Dedifferentiated amniotic fluid mesenchymal stem cell (primary cell): ENCODE data around the gene MLYCD.

Experiments used
- DNase-seq: peaks from one replicate; pipeline ENCODE4 v3.0.0-alpha.2; 2016; ENCODE audit errors: extremely low spot score

The MLYCD gene

DNA sequence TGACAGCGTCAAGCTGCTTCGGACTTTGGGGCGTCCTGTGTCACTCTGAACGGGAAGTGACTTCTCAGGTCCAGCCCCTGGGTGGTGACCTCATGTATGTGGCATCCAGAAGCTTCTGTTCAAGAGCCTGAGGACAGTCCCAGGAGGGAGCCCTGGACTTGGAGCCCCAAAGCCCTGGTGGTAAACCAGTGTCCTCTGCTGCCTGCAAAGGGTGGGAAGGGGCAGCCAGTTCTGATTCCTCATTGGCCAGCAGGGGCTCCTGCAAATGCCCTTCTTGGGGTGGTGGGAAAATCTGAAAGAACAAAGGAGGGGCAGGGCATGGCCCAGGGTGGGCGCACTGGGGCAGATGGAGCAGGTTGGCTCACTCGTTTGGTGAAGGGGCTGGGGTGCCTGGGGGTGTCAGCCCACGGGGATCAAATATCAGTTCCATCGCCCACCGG, 55.7 kb downstream of the MLYCD start:
- DNase-seq, result peak; percentile 16

DNA sequence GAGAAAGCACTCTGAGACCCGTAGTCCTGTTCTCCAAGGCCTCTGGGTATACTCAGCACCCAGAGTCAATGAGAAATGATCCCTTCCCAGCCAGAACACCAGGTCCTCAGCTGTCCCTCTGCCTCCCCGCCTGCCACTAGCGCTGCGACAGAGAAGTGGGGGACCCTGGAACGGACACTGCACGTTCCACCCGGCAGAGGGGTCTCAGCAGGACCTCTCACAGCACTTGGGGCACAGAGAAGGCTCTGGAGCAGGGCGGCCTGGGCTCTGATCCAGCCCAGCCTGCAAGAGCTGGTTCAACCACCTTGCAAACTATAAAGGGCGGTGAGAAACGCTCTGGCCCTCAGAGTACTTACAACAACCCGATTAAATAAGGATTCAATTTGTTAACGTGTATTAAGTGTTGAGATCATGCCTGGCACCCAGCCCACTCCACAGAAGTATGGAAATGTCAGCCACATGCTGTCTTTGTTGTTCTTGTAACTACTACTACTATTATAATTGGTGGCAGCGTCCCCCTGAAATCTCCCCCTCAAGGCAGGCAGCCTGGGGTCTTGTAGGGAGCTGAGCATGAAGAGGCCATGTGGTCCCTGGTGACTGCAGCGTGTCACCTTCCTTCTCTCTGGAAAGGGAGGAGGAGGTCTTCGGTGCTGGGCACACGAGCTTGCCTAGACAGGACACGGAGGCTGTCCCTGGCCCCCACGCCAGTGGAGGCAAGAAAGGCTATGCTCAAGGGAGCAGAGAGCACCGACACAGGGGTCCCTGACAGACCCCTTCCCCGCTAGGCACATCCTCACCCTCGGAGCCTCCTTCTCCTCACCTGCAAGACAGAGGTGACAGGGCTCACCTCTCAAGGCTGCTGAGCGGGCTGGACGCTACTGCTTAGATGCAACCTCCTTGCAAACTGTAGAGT, 56.6 kb downstream of the MLYCD start:
- DNase-seq, result no peak

DNA sequence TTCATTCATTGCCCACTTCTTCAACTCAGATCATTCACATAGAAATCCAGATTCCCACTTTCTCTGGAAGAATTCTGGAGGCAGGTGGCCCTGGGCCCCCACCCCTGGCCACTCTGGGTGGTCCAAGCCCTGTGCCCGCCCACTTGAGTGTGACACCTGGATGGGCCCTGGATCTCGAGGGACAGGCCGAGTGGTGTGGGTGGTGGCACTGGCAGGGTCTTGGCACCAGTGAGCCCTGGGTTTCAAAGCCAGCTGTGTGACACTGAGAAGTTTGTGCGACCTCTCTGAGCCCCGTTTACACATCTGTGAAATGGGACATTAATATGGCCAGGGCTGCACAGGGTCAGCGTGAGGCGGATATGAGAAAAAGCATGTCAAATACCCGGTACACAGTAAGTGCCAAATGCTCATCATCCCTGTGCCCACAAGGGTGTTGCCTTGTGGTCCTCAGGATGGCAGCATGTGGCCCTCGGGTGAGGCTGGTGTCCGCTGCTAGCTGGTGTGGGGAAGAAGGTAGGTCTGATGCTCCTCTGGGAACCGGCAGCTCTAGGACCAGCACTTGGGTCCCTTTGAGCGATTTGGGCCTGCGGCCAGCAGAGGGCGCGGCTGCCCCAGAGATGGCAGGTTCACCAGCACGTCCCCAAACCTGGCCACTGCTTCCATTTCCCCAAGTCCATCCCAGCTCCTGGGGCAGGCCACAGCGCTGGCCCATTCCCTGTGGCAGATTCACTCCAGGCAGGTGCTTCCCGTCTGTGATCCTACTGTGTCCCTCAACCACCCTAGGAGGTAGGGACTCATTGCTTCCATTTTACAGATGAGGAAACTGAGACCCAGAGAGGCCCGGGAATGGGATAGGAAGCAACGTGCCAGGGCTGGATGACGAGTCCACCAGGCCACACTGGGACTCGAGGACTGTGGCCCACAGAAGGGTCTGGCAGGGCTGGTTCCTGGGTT, 57.7 kb downstream of the MLYCD start:
- peak; percentile 61 for DNase-seq

DNA sequence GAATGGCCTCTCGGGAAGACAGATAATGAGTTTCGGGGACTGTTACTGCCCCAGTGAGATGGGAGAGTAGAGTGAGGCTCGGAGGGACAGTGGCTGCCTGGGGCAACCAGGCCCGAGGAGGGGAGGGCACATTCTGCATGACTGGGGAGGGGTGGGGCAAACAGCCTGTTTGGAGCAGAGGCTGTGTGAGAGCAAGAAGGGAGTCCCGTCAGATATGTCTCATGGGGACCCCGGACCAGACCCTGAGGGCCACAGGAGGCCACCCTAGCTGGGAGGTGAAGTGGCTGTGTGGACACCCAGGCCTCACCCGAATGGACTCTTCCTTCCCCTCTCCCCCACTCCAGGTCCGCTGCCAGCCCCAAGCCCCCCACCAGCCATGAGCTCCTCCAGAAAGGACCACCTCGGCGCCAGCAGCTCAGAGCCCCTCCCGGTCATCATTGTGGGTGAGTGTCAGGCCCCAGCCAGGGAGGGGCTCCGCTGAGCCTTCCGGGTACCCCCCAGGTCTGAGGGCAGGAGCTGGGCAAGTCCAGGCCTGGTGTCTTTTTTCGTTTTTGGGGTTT, 58.5 kb downstream of the MLYCD start:
- DNase-seq, result no peak

DNA sequence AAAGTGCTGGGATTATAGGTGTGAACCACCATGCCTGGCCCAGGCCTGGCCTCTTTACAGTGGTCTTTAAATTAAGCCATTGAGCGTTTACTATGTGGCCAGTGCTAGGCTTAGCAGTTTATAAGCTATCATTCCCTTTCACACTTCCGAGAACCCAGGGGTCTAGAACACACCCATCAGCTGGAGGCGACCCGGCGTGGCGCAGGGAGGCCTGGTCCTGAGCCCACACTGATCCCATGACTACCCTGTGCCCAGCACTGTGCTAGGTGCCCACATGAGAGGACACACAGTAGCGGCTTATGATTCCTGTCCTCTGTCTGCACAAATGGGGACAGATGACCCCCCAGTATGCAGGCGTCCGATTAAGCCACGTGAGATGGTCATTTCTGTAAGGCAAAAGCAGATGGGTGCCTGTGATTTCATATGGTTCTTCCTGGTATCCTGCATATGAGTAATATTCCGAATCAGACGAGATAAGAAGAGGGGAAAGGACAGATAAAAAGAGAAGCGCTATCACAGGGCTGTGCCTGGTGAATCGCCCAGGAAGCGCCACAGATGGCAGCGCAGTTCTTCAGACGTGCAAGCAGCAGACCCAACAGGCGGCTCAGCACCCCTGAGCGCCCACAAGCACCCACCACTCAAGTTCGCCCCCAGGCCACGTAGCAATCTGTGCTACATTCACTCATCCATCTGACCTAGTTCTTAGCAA, 59.4 kb downstream of the MLYCD start:
- no peak for DNase-seq

DNA sequence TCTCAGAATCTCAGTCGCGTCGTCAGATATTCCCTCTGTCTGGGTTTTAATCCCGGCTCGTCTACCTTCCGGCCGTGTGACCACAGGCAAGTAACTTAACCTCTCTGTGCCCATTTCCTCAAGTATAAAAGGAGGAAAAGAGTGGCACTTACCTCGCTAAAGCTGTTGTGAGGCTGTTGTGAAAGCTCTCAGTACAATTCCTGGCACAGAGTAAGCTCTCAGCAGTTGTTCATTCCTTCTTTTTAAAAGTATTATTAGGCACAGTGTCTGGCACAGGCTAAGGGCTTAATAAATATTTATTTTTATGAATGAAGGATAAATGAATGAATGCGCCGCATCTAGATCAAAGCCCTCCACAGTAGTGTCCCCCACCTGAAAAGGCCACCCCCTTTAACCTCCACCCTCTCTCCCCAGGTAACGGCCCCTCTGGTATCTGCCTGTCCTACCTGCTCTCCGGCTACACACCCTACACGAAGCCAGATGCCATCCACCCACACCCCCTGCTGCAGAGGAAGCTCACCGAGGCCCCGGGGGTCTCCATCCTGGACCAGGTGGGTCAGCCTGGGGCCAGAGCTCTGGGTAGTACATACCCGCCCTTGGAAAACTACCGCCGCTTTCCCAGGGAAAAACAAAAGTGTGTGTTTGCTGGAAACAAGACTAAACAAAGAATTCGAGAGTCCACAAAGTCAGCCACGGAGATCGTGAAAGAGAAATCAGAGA, 60.1 kb downstream of the MLYCD start:
- no peak for DNase-seq

DNA sequence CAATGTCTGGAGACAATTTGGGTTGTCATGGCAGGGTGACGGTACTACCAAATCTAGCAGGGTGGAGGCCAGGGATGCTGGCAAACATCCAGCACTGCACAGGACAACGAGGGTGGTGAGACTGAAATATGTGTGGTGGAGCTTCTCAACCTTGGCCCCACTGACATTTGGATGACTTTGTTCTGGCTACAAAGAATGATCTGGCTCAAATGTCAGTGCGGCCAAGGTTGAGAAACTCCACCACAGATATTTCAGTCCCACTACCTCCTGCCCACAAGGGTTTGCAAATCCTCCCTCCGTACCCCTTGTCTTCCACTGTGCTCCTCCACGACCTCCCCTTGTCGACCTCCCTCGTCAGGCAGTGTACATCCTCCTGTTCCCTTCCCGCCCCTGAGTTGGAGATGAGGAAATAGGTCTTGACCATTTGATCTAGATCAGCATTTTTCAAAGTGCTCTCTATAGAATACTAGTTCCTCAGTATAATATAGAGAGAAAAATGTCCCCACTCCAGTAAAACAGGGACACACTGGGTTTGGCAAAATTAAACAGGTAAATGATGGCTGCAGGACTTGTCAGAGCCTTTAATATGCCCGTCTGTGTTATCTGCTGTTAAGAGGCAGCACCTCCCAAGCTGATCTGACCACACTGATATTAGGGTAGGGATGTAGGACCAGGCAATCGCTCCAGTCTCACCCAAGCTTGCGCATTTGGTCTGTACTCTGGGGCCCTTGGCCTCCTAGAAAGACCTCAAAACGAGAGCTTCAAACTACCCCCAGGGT, 60.9 kb downstream of the MLYCD start:
- DNase-seq, result no peak

DNA sequence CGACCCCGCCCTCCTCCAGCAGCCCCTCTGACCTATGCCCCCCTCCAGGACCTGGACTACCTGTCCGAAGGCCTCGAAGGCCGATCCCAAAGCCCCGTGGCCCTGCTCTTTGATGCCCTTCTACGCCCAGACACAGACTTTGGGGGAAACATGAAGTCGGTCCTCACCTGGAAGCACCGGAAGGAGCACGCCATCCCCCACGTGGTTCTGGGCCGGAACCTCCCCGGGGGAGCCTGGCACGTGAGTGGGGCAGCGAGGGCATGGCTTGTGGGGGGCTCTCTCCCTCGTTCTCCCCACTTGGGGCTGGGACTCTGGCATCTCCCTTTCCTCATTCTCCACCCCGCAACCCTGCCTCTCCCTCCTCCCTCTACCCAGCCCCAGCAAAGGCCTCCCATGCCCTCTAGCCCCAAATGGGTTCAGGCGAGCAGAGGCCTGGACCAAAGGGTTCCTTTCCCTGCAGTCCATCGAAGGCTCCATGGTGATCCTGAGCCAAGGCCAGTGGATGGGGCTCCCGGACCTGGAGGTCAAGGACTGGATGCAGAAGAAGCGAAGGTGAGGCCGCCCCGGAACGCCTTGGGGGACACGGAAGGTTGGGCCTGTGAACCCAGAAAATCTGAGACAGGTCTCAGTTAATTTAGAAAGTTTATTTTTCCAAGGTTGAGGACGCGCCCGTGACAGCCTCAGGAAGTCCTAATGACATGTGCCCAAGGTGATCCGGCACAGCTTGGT, 61.8 kb downstream of the MLYCD start:
- DNase-seq, result no peak

DNA sequence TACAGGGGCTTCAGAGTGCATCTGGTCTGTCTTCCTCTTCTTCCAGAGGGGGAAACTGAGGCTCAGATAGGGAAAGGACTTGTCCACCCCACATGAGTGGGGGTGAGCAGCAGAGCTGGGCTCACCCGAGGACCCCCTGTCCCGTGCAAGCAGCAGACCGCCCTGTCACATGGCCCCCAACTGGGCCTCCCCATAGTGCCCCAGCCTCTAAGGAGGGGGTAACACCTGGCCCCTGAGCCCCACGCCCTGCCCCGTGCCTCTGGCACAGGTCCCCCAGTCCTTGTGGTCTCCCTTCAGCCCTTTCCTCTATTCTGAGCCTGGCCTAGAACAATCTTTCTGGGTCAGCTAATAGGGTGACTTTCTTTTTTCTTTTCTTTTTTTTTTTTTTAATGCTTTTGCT, 62.7 kb downstream of the MLYCD start:
- DNase-seq, result no peak

DNA sequence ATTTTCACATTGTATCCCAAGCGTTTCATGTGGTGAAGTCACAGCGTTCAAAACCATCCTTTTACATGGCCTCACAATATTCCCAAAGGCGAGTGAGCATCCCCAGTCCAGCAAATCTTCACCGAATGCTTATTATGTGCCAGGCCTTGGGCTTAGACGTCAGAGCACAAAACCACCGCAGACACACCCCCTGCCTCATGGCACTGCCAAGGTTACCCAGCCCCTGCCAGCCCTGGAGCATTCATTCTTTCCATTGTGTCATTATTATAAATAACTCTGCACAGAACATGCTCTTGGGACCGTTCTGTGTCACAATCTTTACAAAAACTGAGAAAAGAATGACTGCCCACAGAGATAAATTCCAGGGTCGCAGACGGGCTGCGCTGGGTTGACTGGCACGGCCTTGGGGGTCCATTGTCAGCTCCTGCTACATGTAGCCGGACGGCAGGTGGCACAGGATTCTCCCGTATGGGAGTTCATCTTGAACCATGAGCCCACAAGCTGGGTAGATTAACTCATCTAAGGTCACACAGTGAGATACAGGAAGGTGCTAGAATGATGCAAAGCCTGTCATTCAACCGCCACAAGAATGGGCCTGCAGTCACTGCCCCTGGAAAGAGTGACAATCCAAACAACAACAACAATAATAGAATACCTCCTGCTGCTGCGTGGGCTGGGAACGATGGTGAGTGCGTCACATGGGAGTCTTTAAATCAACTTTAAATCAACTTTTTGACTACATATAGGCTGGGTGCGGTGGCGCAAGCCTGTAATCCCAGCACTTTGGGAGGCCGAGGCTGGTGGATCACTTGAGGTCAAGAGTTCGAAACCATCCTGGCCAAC, 64.6 kb downstream of the MLYCD start:
- no peak for DNase-seq

DNA sequence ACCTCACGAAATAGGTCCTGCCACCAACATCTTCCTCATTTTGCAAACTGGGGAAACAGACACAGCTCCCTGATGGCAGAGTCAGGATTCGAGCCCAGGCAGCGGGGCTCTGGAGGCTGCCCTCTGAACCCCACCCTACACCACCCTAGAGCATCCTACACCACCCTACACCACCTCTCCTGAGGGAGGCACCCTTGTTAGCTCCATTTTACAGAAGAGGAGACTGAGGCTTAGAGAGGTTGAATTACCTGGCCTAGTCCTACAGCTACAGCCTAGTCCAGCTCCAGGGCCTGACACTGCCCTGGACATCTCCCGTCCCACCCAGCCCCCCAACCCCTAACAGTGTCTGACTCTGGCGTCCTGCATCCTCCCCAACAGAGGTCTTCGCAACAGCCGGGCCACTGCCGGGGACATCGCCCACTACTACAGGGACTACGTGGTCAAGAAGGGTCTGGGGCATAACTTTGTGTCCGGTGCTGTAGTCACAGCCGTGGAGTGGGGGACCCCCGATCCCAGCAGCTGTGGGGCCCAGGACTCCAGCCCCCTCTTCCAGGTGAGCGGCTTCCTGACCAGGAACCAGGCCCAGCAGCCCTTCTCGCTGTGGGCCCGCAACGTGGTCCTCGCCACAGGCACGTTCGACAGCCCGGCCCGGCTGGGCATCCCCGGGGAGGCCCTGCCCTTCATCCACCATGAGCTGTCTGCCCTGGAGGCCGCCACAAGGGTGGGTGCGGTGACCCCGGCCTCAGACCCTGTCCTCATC, 65.9 kb downstream of the MLYCD start:
- DNase-seq, result no peak

DNA sequence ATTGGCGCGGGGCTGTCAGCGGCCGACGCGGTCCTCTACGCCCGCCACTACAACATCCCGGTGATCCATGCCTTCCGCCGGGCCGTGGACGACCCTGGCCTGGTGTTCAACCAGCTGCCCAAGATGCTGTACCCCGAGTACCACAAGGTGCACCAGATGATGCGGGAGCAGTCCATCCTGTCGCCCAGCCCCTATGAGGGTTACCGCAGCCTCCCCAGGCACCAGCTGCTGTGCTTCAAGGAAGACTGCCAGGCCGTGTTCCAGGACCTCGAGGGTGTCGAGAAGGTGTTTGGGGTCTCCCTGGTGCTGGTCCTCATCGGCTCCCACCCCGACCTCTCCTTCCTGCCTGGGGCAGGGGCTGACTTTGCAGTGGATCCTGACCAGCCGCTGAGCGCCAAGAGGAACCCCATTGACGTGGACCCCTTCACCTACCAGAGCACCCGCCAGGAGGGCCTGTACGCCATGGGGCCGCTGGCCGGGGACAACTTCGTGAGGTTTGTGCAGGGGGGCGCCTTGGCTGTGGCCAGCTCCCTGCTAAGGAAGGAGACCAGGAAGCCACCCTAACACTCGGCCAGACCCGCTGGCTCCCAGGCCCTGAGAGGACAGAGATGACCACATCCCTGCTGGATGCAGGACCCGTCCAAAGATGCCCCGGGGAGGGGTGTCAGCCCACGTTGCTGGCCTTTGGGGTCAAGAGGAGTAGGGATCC, 66.7 kb downstream of the MLYCD start:
- DNase-seq, result no peak

DNA sequence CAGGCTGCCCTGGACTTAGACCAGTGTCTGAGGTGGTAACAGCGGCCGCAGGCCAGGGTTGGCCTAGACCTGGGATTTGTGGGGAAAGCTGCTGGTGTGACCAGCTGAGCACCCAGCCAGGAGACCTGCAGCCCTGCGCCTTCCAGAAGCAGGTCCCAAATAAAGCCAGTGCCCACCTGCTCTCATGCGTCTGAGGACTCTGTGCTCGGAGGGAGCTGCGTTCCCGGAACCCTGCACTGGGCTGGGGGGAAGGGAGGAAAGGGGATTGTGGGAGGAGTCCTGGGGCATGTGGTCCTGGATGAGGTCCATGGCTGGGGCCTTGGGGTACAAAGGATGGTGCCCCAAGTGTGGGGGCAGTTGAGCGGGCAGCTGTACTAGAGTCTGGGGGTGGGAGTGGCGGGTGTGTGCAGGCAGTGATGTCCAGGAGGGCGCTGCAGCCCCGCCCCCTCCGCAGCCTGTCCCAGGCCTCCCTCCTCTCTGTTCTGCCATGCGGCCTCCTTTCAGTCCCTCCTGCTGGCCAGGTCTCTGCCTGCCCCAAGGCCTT, 67.3 kb downstream of the MLYCD start:
- DNase-seq, result no peak

DNA sequence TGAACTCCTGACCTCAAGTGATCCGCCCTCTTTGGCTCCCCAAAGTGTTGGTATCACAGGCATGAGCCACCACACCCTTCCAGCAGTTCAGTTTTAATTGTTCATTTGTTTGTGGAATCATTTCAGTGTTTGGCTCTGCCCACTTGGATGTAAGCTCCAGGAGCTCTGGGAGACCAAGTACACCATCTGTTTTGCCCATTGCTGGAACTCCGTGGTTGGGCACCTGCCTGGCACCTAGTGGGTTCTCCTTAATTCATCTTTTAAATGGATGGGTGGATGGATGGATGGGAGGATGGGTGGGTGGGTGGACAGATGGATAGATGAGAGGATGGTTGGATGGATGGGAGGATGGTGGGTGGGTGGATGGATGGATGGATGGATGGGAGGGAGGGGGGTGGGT, 68.2 kb downstream of the MLYCD start:
- no peak for DNase-seq

DNA sequence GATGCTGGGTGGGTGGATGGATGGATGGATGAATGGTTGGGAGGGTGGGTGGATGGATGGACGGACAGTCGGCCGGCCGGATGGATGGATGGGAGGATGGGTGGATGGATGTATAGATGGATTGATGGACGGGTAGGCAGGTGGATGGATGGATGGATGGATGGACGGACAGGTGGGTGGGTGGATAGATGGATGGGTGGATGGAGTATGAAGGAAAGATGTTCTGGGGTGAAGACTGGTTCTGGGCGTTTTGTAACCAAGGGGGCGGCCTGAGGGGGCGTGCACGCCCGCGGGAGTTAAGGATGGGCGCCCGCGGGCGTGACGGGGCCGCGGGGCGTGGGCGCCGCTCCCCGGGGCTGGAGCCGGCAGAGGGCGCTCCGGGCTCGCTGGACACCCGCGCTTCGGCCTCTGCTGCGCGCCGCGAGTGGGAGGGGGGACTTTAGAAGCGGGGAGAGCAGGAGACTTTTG, 69.0 kb downstream of the MLYCD start, which contains the start of gene NECAB2:
TSS of gene NECAB2 (plus strand) at position 407 of the 468 bp plus-strand sequence. CDS start 405 bp downstream, outside the sequence.
- no peak for DNase-seq

DNA sequence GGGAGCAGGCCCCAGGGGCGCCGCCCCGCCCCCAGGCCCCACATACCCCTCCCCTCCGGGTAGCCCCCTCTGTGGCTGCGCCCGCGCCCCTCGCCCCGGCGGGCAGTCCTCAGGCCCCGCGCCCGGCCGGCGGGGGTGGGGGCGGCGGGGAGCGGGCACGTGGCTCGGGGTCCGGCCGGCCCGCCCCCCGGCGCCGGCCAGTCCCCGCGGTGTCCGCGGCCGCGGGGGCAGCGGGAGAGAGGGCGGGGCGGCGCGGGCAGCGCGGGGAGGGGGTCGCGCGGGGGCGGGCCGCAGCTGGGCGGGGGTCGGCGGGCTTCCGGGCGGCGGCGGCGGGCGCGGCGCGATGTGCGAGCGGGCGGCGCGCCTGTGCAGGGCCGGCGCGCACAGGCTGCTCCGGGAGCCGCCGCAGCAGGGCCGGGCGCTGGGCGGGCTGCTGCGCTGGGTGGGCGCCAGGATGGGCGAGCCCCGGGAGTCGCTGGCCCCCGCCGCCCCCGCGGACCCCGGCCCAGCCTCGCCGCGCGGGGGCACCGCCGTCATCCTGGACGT, 69.5 kb downstream of the MLYCD start:
- DNase-seq, result no peak
